K562 (cell line): Measurements from ENCODE around the gene TAF1B. TPM values are rescaled to one million over a fixed set of nuclear protein-coding genes. Genes with fewer than 3 reads are reported as not detected.

ENCODE experiments used
- HIVEP1 ChIP-seq: fragments of 250-450 bp; sonication (Bioruptor Pico); IDR thresholded peaks from 2 replicates; pipeline ENCODE4 v1.4.0; 2020; ENCODE audit warnings: mild to moderate bottlenecking
- NELFE ChIP-seq: IDR thresholded peaks from 2 replicates; pipeline ENCODE4 v1.6.1; 2011; ENCODE audit warnings: mild to moderate bottlenecking; ENCODE audit not compliant: insufficient read depth, insufficient read length
- POLR2B ChIP-seq: fragments of 450-650 bp; IDR thresholded peaks from 2 replicates; pipeline ENCODE4 v1.6.1; 2018; ENCODE audit warnings: low read depth; ENCODE audit not compliant: partially characterized antibody
- POLR2H ChIP-seq: IDR thresholded peaks from 2 replicates; pipeline ENCODE4 v1.6.1; 2016; ENCODE audit warnings: missing genetic modification characterization, low read depth, mild to moderate bottlenecking, control low read depth, missing compliant biosample characterization, moderate library complexity
- POLR3G ChIP-seq: IDR thresholded peaks from 2 replicates; pipeline ENCODE4 v1.6.1; 2011; ENCODE audit not compliant: insufficient read length, insufficient replicate concordance; ENCODE audit errors: extremely low read depth
- ZBTB11 ChIP-seq, 3 experiments: fragments of 200-800 bp in 1 of 3; fragments of 250-450 bp in 1 of 3; fragments of 450-650 bp in 1 of 3; sonication (Bioruptor Pico) in 1 of 3; sonication (Bioruptor generic) in 1 of 3; formaldehyde crosslinking in 1 of 3; IDR thresholded peaks; 2 replicates each; pipeline versions ENCODE4 v1.6.1 to v1.8.0; 2016 to 2022; ENCODE audit warnings: mild to moderate bottlenecking in 2 of 3, missing genetic modification characterization in 2 of 3, missing compliant biosample characterization in 1 of 3, moderate library complexity in 1 of 3
- ZBTB40 ChIP-seq, 2 experiments: fragments of 450-650 bp in 1 of 2; sonication (generic) in 1 of 2; formaldehyde crosslinking in 1 of 2; IDR thresholded peaks; 2 replicates each; pipeline versions ENCODE4 v1.7.1 to v1.9.0; 2016 to 2022; ENCODE audit warnings: inconsistent platforms in 1 of 2, mild to moderate bottlenecking in 1 of 2, missing genetic modification reagents in 1 of 2
- ZNF354B ChIP-seq: fragments of 250-450 bp; sonication (Bioruptor Pico); IDR thresholded peaks from 2 replicates; pipeline ENCODE4 v1.4.0; 2020
- polyA plus RNA-seq, 8 experiments: library from polyadenylated mRNA; depleted of rRNA in 4 of 8; stranded (reverse) in 5 of 8; unstranded in 3 of 8; fragments of >200 nt; fragmentation: Nextera tagmentation in 2 of 8; fragmentation: Illumina TruSeq in 1 of 8; extraction: Ambion mirVana in 2 of 8; extraction: Trizol in 1 of 8; gene quantifications; 2 replicates each; pipeline versions ENCODE4 v1.2.1 to v1.2.3, GENCODE V29; 2011 to 2014; ENCODE audit warnings: inconsistent platforms in 1 of 8, missing spikeins in 1 of 8
- total RNA-seq, 7 experiments: library from RNA; depleted of rRNA in 6 of 7; stranded (reverse); fragments of >200 nt in 6 of 7; fragmentation: Illumina TruSeq in 2 of 7; extraction: Trizol in 2 of 7; gene quantifications; 2 replicates each; pipeline versions ENCODE4 v1.2.1 to v1.2.3, GENCODE V29; 2011 to 2021; ENCODE audit warnings: low replicate concordance in 1 of 7
- TF ChIP-seq, protein P1 (sequence below): fragments of 450-650 bp; IDR thresholded peaks from 2 replicates; pipeline ENCODE4 v1.6.1; 2016; ENCODE audit warnings: mild to moderate bottlenecking

TAF1B gene
- total and polyA plus RNA-seq, 9 of the 15 experiments (the other 6 are each of a cell fraction or from before 2014, with no cell fraction given): 8.8 to 25.1 (median 17.3) TPM

DNA sequence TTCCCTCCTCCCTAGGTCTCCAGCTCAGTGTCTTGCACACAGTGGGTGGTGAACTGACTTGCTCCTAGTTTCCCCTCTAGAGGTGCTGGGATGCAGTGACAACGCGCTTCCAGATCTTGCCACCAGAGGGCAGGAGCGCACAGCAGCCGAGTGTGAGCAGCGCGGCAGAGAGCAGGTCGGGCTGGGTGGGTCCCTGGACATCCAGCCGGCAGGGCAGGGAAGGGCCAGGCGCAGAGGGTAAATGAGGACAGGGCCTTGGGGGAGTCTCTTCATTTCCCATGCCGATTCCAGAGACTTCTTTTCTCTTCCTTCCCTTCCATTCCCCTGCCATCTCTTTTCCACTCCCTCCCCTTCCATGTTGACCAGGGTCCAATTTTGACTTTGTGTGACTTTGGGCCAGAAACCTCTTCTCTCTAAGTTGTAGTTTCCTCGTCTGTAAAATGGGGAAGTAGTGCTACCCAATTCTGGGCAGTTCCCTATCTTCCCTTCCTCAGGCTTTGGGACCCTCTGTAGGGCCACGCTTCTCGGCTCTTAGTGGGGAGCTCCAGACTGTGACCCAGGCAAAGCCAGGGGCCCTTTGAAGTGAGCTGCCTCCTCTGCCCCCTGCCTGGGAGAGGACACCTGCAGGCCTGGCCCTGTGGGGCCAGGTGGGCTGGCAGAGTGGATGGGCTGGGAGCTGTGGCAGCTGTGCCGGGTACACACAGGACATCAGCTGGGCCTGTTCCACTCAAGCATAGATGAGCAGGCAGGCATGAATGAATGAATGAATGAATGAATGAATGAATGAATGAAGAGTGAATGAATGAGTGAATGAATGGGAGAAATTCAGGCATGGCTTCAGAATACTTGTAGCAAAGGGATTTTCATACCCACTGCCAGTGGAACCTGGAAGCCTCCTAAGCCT lies 43.3 kb upstream of the TAF1B start (continued):
- no peak for TF ChIP-seq POLR3G
- no peak for TF ChIP-seq ZNF354B
- no peak for TF ChIP-seq POLR2B
- TF ChIP-seq HIVEP1: no peak
- no peak for TF ChIP-seq ZBTB11 (CRISPR knock-in tag; IDR thresholded peaks at IDR 0.05)
- TF ChIP-seq NELFE: no peak
- no peak for TF ChIP-seq POLR2H
- no peak for TF ChIP-seq ZBTB40 (IDR thresholded peaks at IDR 0.05)
- TF ChIP-seq ZBTB40 (CRISPR knock-in tag; IDR thresholded peaks at IDR 0.05): no peak
- TF ChIP-seq, protein P1, sequence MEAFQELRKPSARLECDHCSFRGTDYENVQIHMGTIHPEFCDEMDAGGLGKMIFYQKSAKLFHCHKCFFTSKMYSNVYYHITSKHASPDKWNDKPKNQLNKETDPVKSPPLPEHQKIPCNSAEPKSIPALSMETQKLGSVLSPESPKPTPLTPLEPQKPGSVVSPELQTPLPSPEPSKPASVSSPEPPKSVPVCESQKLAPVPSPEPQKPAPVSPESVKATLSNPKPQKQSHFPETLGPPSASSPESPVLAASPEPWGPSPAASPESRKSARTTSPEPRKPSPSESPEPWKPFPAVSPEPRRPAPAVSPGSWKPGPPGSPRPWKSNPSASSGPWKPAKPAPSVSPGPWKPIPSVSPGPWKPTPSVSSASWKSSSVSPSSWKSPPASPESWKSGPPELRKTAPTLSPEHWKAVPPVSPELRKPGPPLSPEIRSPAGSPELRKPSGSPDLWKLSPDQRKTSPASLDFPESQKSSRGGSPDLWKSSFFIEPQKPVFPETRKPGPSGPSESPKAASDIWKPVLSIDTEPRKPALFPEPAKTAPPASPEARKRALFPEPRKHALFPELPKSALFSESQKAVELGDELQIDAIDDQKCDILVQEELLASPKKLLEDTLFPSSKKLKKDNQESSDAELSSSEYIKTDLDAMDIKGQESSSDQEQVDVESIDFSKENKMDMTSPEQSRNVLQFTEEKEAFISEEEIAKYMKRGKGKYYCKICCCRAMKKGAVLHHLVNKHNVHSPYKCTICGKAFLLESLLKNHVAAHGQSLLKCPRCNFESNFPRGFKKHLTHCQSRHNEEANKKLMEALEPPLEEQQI: no peak
